Hepatocyte (in vitro differentiated cells): ENCODE data around the gene ANKRD29. TPM values are rescaled to one million over a fixed set of nuclear protein-coding genes. Genes with fewer than 3 reads are reported as not detected.

Source experiments
- DNase-seq: peaks from one replicate; pipeline ENCODE4 v3.0.0-alpha.2; 2016; ENCODE audit warnings: low spot score
- H2AFZ ChIP-seq: fragments of 200-600 bp; sonication (generic); 2 replicates; pipeline ENCODE4 v1.6.0; 2016; ENCODE audit warnings: antibody characterized with exemption, mild to moderate bottlenecking
- H3K27ac ChIP-seq: fragments of 200-600 bp; sonication (generic); 2 replicates; pipeline ENCODE4 v1.5.1; 2016; ENCODE audit warnings: mild to moderate bottlenecking
- H3K27me3 ChIP-seq: fragments of 200-600 bp; sonication (generic); 2 replicates; pipeline ENCODE4 v1.6.1; 2016
- H3K36me3 ChIP-seq: fragments of 200-600 bp; sonication (generic); replicated peaks from 2 replicates; pipeline ENCODE4 v1.5.1; 2016; ENCODE audit warnings: low read depth; ENCODE audit not compliant: insufficient read depth
- H3K4me1 ChIP-seq: fragments of 200-600 bp; sonication (generic); 2 replicates; pipeline ENCODE4 v1.5.1; 2016; ENCODE audit warnings: mild to moderate bottlenecking, moderate library complexity; ENCODE audit not compliant: insufficient read depth
- H3K4me2 ChIP-seq: fragments of 200-600 bp; sonication (generic); 2 replicates; pipeline ENCODE4 v1.6.0; 2016
- H3K4me3 ChIP-seq: fragments of 200-600 bp; sonication (generic); 2 replicates; pipeline ENCODE4 v1.5.1; 2016; ENCODE audit warnings: mild to moderate bottlenecking
- H3K79me2 ChIP-seq: fragments of 200-600 bp; sonication (generic); 2 replicates; pipeline ENCODE4 v1.6.0; 2017; ENCODE audit warnings: mild to moderate bottlenecking
- H3K9me2 ChIP-seq: fragments of 200-600 bp; sonication (generic); replicated peaks from 2 replicates; pipeline ENCODE4 v1.6.0; 2017; ENCODE audit warnings: mild to moderate bottlenecking; ENCODE audit not compliant: insufficient read depth
- H3K9me3 ChIP-seq: fragments of 200-600 bp; sonication (generic); 2 replicates; pipeline ENCODE4 v1.5.1; 2016; ENCODE audit warnings: low read depth, mild to moderate bottlenecking
- H4K20me1 ChIP-seq: fragments of 200-600 bp; sonication (generic); 2 replicates; pipeline ENCODE4 v1.6.0; 2016; ENCODE audit warnings: mild to moderate bottlenecking; ENCODE audit not compliant: insufficient read depth, poor library complexity, severe bottlenecking
- EZH2 ChIP-seq: fragments of 200-600 bp; sonication (generic); IDR thresholded peaks from 2 replicates; pipeline ENCODE4 v1.6.1; 2016; ENCODE audit warnings: antibody characterized with exemption, mild to moderate bottlenecking, borderline replicate concordance
- EZH2phosphoT487 ChIP-seq: fragments of 200-600 bp; sonication (generic); IDR thresholded peaks from one replicate; pipeline ENCODE4 v1.6.1; 2018; ENCODE audit warnings: antibody characterized with exemption, mild to moderate bottlenecking, low read depth, moderate library complexity; ENCODE audit not compliant: unreplicated experiment, severe bottlenecking
- WGBS: methylation state at CpG from one replicate; pipeline ENCODE4 v1.1.6; 2016; ENCODE audit warnings: low lambda C conversion rate; ENCODE audit errors: missing lambda C conversion rate; 5-methylcytosine and 5-hydroxymethylcytosine counted together
- polyA plus RNA-seq: library from polyadenylated mRNA; unstranded; fragments of >200 nt; fragmentation: Nextera tagmentation; extraction: Ambion mirVana; gene quantifications from 2 replicates; pipeline ENCODE4 v1.2.1, GENCODE V29; 2016
- total RNA-seq: library from RNA; depleted of rRNA; stranded (reverse); fragments of >200 nt; gene quantifications from 2 replicates; pipeline ENCODE4 v1.2.3, GENCODE V29; 2014
- TF ChIP-seq, protein P1 (sequence below): fragments of 200-600 bp; sonication (generic); IDR thresholded peaks from 2 replicates; pipeline ENCODE4 v1.5.1; 2016; ENCODE audit warnings: antibody characterized with exemption, mild to moderate bottlenecking; ENCODE audit not compliant: poor library complexity

The ANKRD29 gene
- total and polyA plus RNA-seq, 2 experiments from 2014 or later: 7.7 to 12.1 TPM

DNA sequence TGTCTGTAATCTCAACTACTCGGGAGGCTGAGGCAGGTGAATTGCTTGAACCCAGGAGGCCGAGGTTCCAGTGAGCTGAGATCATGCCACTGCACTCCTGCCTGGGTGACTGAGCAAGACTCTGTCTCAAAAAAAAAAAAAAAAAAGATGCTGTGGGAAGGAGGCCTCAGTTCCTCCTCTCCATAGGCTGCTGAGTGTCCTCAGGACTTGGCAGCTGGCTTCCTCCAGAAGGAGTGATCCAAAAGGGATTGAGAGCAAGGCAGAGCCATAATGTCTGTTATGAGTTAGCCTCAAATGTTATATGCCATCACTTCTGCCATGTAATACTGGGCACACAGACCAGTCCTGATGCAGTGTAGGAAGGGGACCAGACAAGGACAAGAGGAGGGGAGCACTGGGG, 69.8 kb downstream of the ANKRD29 start:
- Histone ChIP-seq H3K79me2 (no peaks in the 10 kb centered on the region), H2AFZ (no peak overlapping the region), H4K20me1 (no peaks in the 10 kb centered on the region), H3K4me1 (no peaks in the 10 kb centered on the region), H3K4me3 (no peak overlapping the region), H3K9me3 (no peaks in the 10 kb centered on the region), H3K9me2 (no peaks in the 10 kb centered on the region), H3K4me2 (no peak overlapping the region), H3K27ac (no peak overlapping the region), H3K27me3 (no peaks in the 10 kb centered on the region), H3K36me3 (no peaks in the 10 kb centered on the region)
- DNase-seq: no peak
- no peak for TF ChIP-seq EZH2phosphoT487
- no peak for TF ChIP-seq EZH2
- TF ChIP-seq, protein P1, sequence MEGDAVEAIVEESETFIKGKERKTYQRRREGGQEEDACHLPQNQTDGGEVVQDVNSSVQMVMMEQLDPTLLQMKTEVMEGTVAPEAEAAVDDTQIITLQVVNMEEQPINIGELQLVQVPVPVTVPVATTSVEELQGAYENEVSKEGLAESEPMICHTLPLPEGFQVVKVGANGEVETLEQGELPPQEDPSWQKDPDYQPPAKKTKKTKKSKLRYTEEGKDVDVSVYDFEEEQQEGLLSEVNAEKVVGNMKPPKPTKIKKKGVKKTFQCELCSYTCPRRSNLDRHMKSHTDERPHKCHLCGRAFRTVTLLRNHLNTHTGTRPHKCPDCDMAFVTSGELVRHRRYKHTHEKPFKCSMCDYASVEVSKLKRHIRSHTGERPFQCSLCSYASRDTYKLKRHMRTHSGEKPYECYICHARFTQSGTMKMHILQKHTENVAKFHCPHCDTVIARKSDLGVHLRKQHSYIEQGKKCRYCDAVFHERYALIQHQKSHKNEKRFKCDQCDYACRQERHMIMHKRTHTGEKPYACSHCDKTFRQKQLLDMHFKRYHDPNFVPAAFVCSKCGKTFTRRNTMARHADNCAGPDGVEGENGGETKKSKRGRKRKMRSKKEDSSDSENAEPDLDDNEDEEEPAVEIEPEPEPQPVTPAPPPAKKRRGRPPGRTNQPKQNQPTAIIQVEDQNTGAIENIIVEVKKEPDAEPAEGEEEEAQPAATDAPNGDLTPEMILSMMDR: no peak
- WGBS: 100% methylated on average over 2 of the region's 2 CpGs

DNA sequence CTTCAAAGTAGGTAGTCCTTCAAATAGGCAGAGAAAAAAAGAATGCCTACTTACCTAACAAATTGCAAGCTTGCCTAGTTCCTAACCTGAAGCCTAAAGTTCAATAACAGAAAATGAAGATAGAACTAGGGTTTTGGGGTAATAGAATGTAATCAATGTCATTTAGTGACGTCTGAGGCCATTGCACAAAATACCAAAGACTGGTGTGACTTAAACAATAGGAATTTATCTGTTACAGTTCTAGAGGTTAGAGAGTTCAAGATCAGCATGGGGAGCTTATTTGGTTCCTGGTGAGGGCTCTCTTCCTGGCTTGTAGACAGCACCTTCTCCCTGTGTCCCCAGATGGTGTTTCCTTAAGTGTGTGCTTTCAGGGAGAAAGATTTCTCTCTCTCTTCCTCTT, 71.7 kb downstream of the ANKRD29 start:
- Histone ChIP-seq H3K79me2 (peaks cover under 1% of the 10 kb centered on the region), H3K27ac (no peak overlapping the region), H3K9me3 (no peaks in the 10 kb centered on the region), H3K4me3 (no peak overlapping the region), H3K36me3 (no peaks in the 10 kb centered on the region), H3K4me2 (no peak overlapping the region), H3K9me2 (no peaks in the 10 kb centered on the region), H3K27me3 (no peaks in the 10 kb centered on the region), H2AFZ (no peak overlapping the region), H3K4me1 (no peaks in the 10 kb centered on the region), H4K20me1 (no peaks in the 10 kb centered on the region)
- WGBS: 32% methylated on average over 1 of the region's 1 CpG
- TF ChIP-seq EZH2 (no peak), EZH2phosphoT487 (no peak)
- TF ChIP-seq, protein P1: no peak
- DNase-seq: no peak

DNA sequence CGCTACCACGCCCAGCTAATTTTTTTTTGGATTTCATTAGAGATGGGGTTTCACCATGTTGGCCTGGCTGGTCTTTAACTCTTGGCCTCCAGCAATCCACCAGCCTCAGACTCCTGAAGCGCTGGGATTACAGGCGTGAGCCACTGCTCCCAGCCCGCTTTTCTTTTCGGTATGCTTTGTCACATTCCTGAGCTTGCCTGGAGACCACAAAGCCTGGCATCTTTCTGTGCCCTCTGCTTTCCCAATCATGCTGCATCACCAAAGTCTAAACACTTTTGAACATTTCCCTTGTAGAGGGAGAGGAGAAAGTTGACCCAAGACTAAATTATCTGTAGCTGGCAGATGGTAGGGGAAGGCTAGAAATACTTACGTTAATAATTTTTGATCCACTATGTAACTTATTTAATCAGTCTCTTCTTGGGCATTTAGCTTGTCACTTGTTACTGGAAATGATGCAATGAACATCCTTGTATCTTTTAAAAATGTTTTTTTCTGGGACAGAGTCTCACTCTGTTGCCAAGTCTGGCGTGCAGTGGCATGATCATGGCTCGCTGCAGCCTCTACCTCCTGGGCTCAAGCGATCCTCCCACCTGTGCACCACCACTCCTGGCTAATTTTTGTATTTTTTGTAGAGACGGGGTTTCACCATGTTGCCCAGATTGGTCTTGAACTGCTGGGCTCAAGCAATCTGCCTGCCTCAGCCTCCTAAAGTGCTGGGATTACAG, 73.7 kb downstream of the ANKRD29 start:
- Histone ChIP-seq H3K36me3 (no peaks in the 10 kb centered on the region), H3K4me3 (no peak overlapping the region), H3K79me2 (peaks cover 19% of the 10 kb centered on the region), H2AFZ (no peak overlapping the region), H4K20me1 (peaks cover 7% of the 10 kb centered on the region), H3K4me2 (no peak overlapping the region), H3K27ac (no peak overlapping the region), H3K9me2 (no peaks in the 10 kb centered on the region), H3K27me3 (no peaks in the 10 kb centered on the region), H3K4me1 (peaks cover 11% of the 10 kb centered on the region), H3K9me3 (no peaks in the 10 kb centered on the region)
- TF ChIP-seq EZH2 (no peak), EZH2phosphoT487 (no peak)
- TF ChIP-seq, protein P1: no peak
- no peak for DNase-seq
- WGBS: 81% methylated on average over 11 of the region's 11 CpGs
